Suppressor macrophage treated with lipopolysaccharide for 1 hour (primary cell): Measurements from ENCODE around the gene LAIR2.
"Not testable (repeated sequence)": the region's sequence is repeated elsewhere in the genome, so short reads cannot be mapped to it uniquely, and the experiment has no call there.

Source experiments
- DNase-seq, 3 donors: peaks; one replicate each; pipeline ENCODE4 v3.0.0-alpha.2; 2020 to 2022

The LAIR2 gene

GRCh38 chr19:54464630-54465425 is 37.8 kb upstream of the LAIR2 start:
- DNase-seq: peak; percentile 90 to 95 (median 93)

- DNase-seq: no peak
Measured at GRCh38 chr19:54465426-54466109, 37.1 kb upstream of the LAIR2 start.

GRCh38 chr19:54466110-54466480 is 36.5 kb upstream of the LAIR2 start:
- DNase-seq: peak in 2 of 3 donors; percentile 27 to 35

GRCh38 chr19:54469496-54469934 is 33.1 kb upstream of the LAIR2 start:
- no peak for DNase-seq

- DNase-seq: no peak
Measured at GRCh38 chr19:54470276-54470887, 32.2 kb upstream of the LAIR2 start.

GRCh38 chr19:54470991-54471782 is 31.4 kb upstream of the LAIR2 start:
- peak; percentile 74 to 83 (median 76) for DNase-seq

GRCh38 chr19:54473071-54473891 is 29.4 kb upstream of the LAIR2 start, which contains the start of gene CDC42EP5:
TSS of gene CDC42EP5 (minus strand) at chr19:54473296. CDS start at chr19:54465547, 7,749 bp downstream.
- DNase-seq: peak; percentile 87 to 93 (median 87)

- DNase-seq: no peak
Measured at GRCh38 chr19:54473892-54474372, 28.7 kb upstream of the LAIR2 start.

- DNase-seq: no peak
Measured at GRCh38 chr19:54475706-54476105, 26.9 kb upstream of the LAIR2 start.

- peak in 2 of 3 donors; percentile 30 to 43 for DNase-seq
Measured at GRCh38 chr19:54477650-54478049, 25.0 kb upstream of the LAIR2 start.

- DNase-seq: peak; percentile 63 to 79 (median 70)
Measured at GRCh38 chr19:54478677-54479266, 23.9 kb upstream of the LAIR2 start.

- peak; percentile 69 to 85 (median 81) for DNase-seq
Measured at GRCh38 chr19:54480051-54480450, 22.6 kb upstream of the LAIR2 start.

- peak; percentile 59 to 71 (median 68) for DNase-seq
Measured at GRCh38 chr19:54481326-54481930, 21.2 kb upstream of the LAIR2 start.

GRCh38 chr19:54482889-54483288 is 19.7 kb upstream of the LAIR2 start:
- DNase-seq: peak; percentile 47 to 73 (median 68)

GRCh38 chr19:54484451-54484850 is 18.2 kb upstream of the LAIR2 start:
- DNase-seq: no peak

GRCh38 chr19:54485851-54486250 is 16.8 kb upstream of the LAIR2 start:
- peak; percentile 20 to 40 (median 21) for DNase-seq

- DNase-seq: no peak
Measured at GRCh38 chr19:54489341-54489740, 13.3 kb upstream of the LAIR2 start.

- DNase-seq: no peak
Measured at GRCh38 chr19:54489766-54490165, 12.9 kb upstream of the LAIR2 start.

GRCh38 chr19:54492568-54492967 is 10.1 kb upstream of the LAIR2 start:
- no peak for DNase-seq

- DNase-seq: not testable (repeated sequence)
Measured at GRCh38 chr19:54493056-54493455, 9.6 kb upstream of the LAIR2 start.
